ENCODE results near the gene IRF2BP1. TPM values are rescaled to one million over a fixed set of nuclear protein-coding genes. Genes with fewer than 3 reads are reported as not detected.

The IRF2BP1 gene
- total RNA-seq, 1 donor from 2014 or later: 11.8 TPM

DNA sequence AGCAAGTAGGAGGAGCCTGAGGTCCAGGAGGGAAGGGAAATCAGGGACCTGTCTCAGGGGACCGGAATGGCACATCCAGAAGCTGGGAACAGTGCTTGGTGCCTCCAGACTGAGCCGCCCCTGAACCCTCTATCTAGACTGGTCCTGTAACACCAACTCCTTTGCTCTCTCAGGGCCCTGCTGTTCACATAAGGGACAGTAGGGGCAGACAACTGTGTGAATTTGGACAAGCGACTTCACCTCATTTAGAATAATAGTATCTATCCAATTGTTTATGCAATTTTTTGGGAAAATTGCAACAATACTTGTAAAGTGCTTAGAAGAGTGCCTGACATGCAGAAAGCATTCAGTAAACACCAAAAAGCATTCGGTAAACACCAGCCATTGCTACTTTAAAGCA, 37.0 kb downstream of the IRF2BP1 start:
- DNase-seq (ENCODE audit: low read depth) (no peak), FAIRE-seq (no peak)
- Histone ChIP-seq H3K4me3 (ENCODE audit: low read depth, low read length) (no peak overlapping the region), H3K27me3 (ENCODE audit: control insufficient read depth, insufficient read depth, low read length) (no peaks in the 10 kb centered on the region), H3K36me3 (ENCODE audit: control insufficient read depth, insufficient read depth, low read length) (peaks cover 37% of the 10 kb centered on the region)
- TF ChIP-seq, protein P1, sequence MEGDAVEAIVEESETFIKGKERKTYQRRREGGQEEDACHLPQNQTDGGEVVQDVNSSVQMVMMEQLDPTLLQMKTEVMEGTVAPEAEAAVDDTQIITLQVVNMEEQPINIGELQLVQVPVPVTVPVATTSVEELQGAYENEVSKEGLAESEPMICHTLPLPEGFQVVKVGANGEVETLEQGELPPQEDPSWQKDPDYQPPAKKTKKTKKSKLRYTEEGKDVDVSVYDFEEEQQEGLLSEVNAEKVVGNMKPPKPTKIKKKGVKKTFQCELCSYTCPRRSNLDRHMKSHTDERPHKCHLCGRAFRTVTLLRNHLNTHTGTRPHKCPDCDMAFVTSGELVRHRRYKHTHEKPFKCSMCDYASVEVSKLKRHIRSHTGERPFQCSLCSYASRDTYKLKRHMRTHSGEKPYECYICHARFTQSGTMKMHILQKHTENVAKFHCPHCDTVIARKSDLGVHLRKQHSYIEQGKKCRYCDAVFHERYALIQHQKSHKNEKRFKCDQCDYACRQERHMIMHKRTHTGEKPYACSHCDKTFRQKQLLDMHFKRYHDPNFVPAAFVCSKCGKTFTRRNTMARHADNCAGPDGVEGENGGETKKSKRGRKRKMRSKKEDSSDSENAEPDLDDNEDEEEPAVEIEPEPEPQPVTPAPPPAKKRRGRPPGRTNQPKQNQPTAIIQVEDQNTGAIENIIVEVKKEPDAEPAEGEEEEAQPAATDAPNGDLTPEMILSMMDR (IDR thresholded peaks at IDR 0.05; ENCODE audit: insufficient read depth, low read length, severe bottlenecking): peak; percentile 15

DNA sequence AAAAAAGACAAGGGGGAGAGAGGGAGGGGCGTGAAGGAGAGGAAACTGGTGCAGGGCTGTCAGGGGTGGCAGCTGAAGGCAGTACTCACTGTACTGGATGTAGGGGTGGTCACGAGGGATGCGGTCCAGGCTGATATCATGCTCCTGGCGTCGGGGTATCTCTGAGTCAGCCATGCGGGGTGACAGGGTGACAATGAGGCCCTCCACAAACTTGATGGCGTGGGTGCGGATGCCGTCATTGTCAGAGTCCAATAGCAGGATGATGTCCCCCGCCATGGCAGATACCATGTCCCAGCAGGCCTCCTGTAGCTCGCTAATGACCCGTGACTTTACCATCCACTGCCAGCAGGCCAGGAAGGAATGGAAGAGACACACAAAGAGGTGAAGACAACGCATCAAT, 38.3 kb downstream of the IRF2BP1 start:
- Histone ChIP-seq H3K27me3 (ENCODE audit: control insufficient read depth, insufficient read depth, low read length) (no peaks in the 10 kb centered on the region), H3K4me3 (ENCODE audit: low read depth, low read length) (no peak overlapping the region), H3K36me3 (ENCODE audit: control insufficient read depth, insufficient read depth, low read length) (peaks cover 34% of the 10 kb centered on the region)
- TF ChIP-seq, protein P1 (IDR thresholded peaks at IDR 0.05; ENCODE audit: insufficient read depth, low read length, severe bottlenecking): no peak
- FAIRE-seq: no peak
- no peak for DNase-seq (ENCODE audit: low read depth)

DNA sequence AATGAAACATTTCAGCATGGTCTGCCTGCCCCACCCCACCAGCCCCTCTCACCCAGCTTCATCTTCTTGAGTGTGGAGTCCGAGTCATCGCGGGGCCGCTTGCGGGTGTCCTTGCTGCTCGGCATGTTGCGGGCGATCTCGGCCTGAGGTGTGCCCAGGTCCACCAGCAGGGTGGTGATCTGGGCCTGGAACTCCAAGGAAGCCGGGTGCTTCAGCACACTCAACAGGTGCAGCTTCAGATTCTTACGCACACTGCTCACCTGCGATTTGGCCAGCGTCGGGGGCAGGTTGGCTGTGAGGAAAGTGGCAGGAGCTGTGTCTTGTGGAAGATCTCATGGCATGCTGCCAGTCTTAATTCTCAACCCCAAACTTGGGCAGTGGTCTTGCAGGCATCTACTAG, 43.7 kb downstream of the IRF2BP1 start:
- no peak for DNase-seq (ENCODE audit: low read depth)
- TF ChIP-seq, protein P1 (IDR thresholded peaks at IDR 0.05; ENCODE audit: insufficient read depth, low read length, severe bottlenecking): no peak
- no peak overlapping the region for H3K4me3 ChIP-seq (ENCODE audit: low read depth, low read length)
- no peak for FAIRE-seq
- peaks cover 22% of the 10 kb centered on the region for H3K36me3 ChIP-seq (ENCODE audit: control insufficient read depth, insufficient read depth, low read length)
- H3K27me3 ChIP-seq (ENCODE audit: control insufficient read depth, insufficient read depth, low read length): no peaks in the 10 kb centered on the region

DNA sequence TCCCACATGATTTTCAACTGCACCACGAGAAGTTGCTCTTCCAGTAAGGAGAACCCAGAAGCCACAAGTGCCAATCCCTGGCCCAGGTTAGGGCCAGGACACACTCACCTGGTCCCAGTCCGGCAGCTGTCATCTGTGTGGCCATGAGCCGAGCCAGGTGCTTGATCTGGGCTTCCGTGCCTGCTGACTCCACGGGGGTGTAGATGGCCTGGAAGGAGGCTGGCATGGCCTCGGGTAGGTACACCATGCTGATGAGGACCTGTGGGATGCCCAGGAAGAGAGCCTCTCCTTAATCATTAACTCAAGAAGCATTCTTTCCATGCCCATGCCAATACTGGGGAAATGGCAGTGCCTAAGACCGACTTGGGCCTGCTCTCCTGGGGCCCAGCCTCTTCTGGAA, 51.0 kb downstream of the IRF2BP1 start:
- no peak overlapping the region for H3K4me3 ChIP-seq (ENCODE audit: low read depth, low read length)
- FAIRE-seq: no peak
- DNase-seq (ENCODE audit: low read depth): no peak
- TF ChIP-seq, protein P1 (IDR thresholded peaks at IDR 0.05; ENCODE audit: insufficient read depth, low read length, severe bottlenecking): no peak
- H3K27me3 ChIP-seq (ENCODE audit: control insufficient read depth, insufficient read depth, low read length): no peaks in the 10 kb centered on the region
- peaks cover 34% of the 10 kb centered on the region for H3K36me3 ChIP-seq (ENCODE audit: control insufficient read depth, insufficient read depth, low read length)

Other genes with a start within 250 kb of the IRF2BP1 start
- 144 and 153 TPM in 2 replicates for gene EML2, start 246.7 kb downstream of the IRF2BP1 start, total RNA-seq
- gene GIPR, start 217.9 kb downstream of the IRF2BP1 start, total RNA-seq: 0.38 and 0.53 TPM in 2 replicates
- gene SNRPD2, start 194.2 kb downstream of the IRF2BP1 start, total RNA-seq: 429 and 572 TPM in 2 replicates
- 7.7 and 11.6 TPM in 2 replicates for gene QPCTL, start 193.5 kb downstream of the IRF2BP1 start, total RNA-seq
- 2.4 and 5.5 TPM in 2 replicates for gene FBXO46, start 155.2 kb downstream of the IRF2BP1 start, total RNA-seq
- not detected in 2 replicates for gene MEIOSIN, start 152.7 kb downstream of the IRF2BP1 start, total RNA-seq
- gene SIX5, start 116.9 kb downstream of the IRF2BP1 start, total RNA-seq: 1.7 and 2.1 TPM in 2 replicates
- 4.7 and 9.1 TPM in 2 replicates for gene DMPK, start 103.7 kb downstream of the IRF2BP1 start, total RNA-seq
- 25.3 and 29.0 TPM in 2 replicates for gene DMWD, start 93.3 kb downstream of the IRF2BP1 start, total RNA-seq
- under 0.01 TPM in 1 of 2 replicates, not detected in the other for gene RSPH6A, start 70.8 kb downstream of the IRF2BP1 start, total RNA-seq
- gene SYMPK, start 23.0 kb downstream of the IRF2BP1 start, total RNA-seq: 27.9 and 29.7 TPM in 2 replicates
- gene FOXA3, start 21.8 kb downstream of the IRF2BP1 start, total RNA-seq: not detected in 2 replicates
- gene MYPOP, start 16.5 kb upstream of the IRF2BP1 start, total RNA-seq: 0.53 and 0.90 TPM in 2 replicates
- gene NANOS2, start 28.6 kb upstream of the IRF2BP1 start, total RNA-seq: not detected in 2 replicates
- not detected in 2 replicates for gene NOVA2, start 87.7 kb upstream of the IRF2BP1 start, total RNA-seq
- gene CCDC61, start 109.3 kb upstream of the IRF2BP1 start, total RNA-seq: 10.3 and 12.9 TPM in 2 replicates
- gene PGLYRP1, start 136.9 kb upstream of the IRF2BP1 start, total RNA-seq: not detected in 2 replicates
- not detected in 2 replicates for gene IGFL4, start 154.9 kb upstream of the IRF2BP1 start, total RNA-seq
- gene IGFL3, start 238.5 kb upstream of the IRF2BP1 start, total RNA-seq: not detected in 2 replicates